ENCODE data around the gene SSH2.

DNA sequence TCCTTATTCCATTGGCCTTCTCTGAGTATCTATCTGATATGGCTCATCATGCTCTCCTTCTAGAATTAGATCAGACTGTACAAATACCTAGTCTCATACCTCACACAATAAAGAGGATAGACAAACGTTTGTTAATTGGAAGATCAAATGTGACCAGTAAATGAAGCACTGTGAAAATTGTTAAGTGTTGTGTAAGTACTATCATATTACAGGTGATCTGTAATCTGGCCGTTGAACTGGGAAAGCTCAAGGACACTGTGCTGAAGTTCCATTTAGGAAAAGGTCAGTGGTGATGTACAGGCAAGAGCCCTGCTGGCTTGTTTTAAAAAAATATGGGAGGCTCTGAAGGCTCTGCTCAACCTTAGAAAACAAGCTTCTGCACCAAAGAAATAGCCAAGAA, 268.8 kb downstream of the SSH2 start:
- TF ChIP-seq, protein P1, sequence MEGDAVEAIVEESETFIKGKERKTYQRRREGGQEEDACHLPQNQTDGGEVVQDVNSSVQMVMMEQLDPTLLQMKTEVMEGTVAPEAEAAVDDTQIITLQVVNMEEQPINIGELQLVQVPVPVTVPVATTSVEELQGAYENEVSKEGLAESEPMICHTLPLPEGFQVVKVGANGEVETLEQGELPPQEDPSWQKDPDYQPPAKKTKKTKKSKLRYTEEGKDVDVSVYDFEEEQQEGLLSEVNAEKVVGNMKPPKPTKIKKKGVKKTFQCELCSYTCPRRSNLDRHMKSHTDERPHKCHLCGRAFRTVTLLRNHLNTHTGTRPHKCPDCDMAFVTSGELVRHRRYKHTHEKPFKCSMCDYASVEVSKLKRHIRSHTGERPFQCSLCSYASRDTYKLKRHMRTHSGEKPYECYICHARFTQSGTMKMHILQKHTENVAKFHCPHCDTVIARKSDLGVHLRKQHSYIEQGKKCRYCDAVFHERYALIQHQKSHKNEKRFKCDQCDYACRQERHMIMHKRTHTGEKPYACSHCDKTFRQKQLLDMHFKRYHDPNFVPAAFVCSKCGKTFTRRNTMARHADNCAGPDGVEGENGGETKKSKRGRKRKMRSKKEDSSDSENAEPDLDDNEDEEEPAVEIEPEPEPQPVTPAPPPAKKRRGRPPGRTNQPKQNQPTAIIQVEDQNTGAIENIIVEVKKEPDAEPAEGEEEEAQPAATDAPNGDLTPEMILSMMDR (IDR thresholded peaks at IDR 0.05), result no peak
- TF ChIP-seq EP300 (IDR thresholded peaks at IDR 0.05) (no peak), POLR2A (IDR thresholded peaks at IDR 0.05) (no peak)

All from ovary (tissue), 3 donors.